ENCODE measurements around the gene GCH1.

Gene GCH1

DNA sequence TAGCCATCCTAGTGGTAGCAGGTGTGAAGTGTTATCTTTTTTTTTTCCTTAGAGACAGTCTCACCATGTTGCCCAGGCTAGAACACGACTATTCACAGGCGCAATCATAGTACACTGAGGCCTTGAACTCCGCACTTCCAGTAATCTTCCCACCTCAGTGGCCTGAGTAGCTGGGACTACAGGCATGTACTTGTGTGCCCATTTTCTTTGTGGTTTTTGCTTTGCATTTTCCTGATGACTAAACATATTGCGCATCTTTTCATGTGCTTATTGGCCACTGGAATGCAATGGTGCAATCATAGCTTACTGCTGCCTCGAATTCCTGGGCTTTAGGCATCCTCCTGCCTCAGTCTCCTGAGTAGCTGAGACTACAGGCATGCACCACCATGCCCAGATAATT, 33.3 kb upstream of the GCH1 start:
- H3K4me3 ChIP-seq (ENCODE audit: low read depth, low read length) = no peak overlapping the region
- no peak for DNase-seq (ENCODE audit: low read depth)
- TF ChIP-seq, protein P1, sequence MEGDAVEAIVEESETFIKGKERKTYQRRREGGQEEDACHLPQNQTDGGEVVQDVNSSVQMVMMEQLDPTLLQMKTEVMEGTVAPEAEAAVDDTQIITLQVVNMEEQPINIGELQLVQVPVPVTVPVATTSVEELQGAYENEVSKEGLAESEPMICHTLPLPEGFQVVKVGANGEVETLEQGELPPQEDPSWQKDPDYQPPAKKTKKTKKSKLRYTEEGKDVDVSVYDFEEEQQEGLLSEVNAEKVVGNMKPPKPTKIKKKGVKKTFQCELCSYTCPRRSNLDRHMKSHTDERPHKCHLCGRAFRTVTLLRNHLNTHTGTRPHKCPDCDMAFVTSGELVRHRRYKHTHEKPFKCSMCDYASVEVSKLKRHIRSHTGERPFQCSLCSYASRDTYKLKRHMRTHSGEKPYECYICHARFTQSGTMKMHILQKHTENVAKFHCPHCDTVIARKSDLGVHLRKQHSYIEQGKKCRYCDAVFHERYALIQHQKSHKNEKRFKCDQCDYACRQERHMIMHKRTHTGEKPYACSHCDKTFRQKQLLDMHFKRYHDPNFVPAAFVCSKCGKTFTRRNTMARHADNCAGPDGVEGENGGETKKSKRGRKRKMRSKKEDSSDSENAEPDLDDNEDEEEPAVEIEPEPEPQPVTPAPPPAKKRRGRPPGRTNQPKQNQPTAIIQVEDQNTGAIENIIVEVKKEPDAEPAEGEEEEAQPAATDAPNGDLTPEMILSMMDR (IDR thresholded peaks at IDR 0.05; ENCODE audit: low read depth, low read length, missing control alignments) = no peak
- in situ Hi-C loops (cut with HindIII; ENCODE audit: low sequenced_read_pairs) = no loop called here

DNA sequence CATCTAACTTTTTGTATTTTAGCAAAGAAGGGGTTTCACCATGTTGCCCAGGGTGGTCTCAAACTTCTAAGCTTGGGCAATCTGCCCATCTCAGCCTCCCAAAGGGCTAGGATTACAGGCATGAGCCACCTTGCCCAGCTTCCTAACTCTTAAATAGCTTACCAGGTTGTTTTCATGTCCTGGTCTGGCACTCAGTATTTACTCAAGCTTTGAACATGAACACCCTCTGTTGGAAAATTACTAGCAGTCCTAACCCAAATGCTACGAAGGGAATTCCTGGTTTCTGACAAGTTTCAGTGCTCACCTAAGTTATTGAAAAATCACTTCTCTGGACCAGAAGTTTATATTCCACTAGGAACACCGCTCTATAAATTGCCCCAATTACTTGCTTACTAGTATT, 32.5 kb upstream of the GCH1 start:
- DNase-seq (ENCODE audit: low read depth) = no peak
- no peak overlapping the region for H3K4me3 ChIP-seq (ENCODE audit: low read depth, low read length)
- TF ChIP-seq, protein P1 (IDR thresholded peaks at IDR 0.05; ENCODE audit: low read depth, low read length, missing control alignments) = no peak
- in situ Hi-C loops (cut with HindIII; ENCODE audit: low sequenced_read_pairs) = no loop called here

DNA sequence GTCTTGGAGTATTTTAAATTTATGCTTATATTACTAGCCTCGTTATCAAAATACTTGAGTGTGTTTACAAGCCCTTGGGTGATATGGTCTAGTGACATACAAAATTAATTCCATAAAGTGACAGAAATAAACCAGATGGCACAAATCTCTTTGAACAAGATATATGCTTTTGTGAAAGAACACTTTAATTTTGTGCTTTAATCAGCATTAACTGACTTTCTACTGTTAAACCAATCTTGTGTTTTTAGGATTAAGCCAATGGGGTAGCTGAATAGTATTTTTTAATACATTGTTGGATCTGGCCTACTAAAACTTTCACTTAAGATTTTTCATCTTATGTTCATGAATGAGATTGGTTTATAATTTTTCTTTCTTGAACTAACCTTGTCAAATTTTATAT, 30.4 kb upstream of the GCH1 start:
- no peak for DNase-seq (ENCODE audit: low read depth)
- no peak overlapping the region for H3K4me3 ChIP-seq (ENCODE audit: low read depth, low read length)
- TF ChIP-seq, protein P1 (IDR thresholded peaks at IDR 0.05; ENCODE audit: low read depth, low read length, missing control alignments) = no peak
- in situ Hi-C loops (cut with HindIII; ENCODE audit: low sequenced_read_pairs) = no loop called here

DNA sequence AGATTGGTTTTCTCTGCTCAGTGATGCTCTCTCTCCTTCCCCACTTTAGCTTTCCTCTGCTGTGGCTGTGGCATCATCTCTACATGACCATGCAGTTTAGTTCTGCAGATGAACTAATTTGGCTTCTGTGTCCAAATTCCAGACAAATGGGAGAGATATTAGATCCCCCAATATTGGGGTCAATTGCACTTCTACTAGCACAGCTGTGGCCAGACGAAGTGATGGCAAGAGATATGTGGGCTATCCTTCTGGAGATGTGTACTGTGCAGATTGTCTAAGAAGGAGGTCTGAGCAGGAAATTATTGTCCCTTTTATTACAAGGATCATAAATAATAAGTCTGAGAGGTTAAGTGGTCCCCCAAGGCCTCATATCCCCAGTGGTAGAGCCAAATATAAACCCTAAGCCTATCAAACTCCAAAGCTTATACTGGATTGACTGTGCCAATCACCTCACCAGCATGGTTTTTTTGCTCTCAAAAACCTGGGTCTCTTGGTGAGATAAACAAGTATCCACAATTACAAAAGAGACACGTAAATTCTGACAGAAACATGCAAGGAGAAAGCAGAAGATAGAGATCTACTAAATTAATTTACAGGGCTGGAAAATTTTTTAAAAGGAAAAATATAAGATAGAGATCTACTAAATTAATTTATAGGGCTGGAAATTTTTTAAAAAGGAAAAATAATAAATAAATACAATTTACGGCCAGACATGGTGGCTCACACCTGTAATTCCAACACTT, 29.1 kb upstream of the GCH1 start:
- TF ChIP-seq, protein P1 (IDR thresholded peaks at IDR 0.05; ENCODE audit: low read depth, low read length, missing control alignments) = no peak
- in situ Hi-C loops (cut with HindIII; ENCODE audit: low sequenced_read_pairs) = no loop called here
- DNase-seq (ENCODE audit: low read depth) = no peak
- no peak overlapping the region for H3K4me3 ChIP-seq (ENCODE audit: low read depth, low read length)

GRCh38 chr14:54931101-54931500, 28.5 kb upstream of the GCH1 start:
- in situ Hi-C loops (cut with HindIII; ENCODE audit: low sequenced_read_pairs) = no loop called here

GRCh38 chr14:54929556-54929955, 26.9 kb upstream of the GCH1 start:
- in situ Hi-C loops (cut with HindIII; ENCODE audit: low sequenced_read_pairs) = loop anchor here (10.0 kb wide), 1 partner anchor 55 kb away; no protein-coding TSS in a partner anchor
- H3K4me3 ChIP-seq (ENCODE audit: low read depth, low read length) = no peak overlapping the region
- TF ChIP-seq, protein P1 (IDR thresholded peaks at IDR 0.05; ENCODE audit: low read depth, low read length, missing control alignments) = no peak
- DNase-seq (ENCODE audit: low read depth) = no peak

More at GRCh38 chr14:54931101-54931500, 28.5 kb upstream of the GCH1 start:
- no peak overlapping the region for H3K4me3 ChIP-seq (ENCODE audit: low read depth, low read length)
- DNase-seq (ENCODE audit: low read depth) = no peak
- TF ChIP-seq, protein P1 (IDR thresholded peaks at IDR 0.05; ENCODE audit: low read depth, low read length, missing control alignments) = no peak
